Astrocyte (in vitro differentiated cells and primary cell): ENCODE results near the gene CFAP43. TPM values are rescaled to one million over a fixed set of nuclear protein-coding genes. Genes with fewer than 3 reads are reported as not detected.

Source experiments
- DNase-seq: peaks from one replicate; pipeline ENCODE4 v3.0.0-alpha.2; 2010; ENCODE audit warnings: low read depth
- FAIRE-seq: peaks from 2 replicates; lab custom pipeline; 2011; peaks lifted over from hg19 to GRCh38; lab: Jason Lieb, UNC
- H2AFZ ChIP-seq: 2 replicates; pipeline ENCODE4 v1.6.0; 2012; ENCODE audit warnings: low read depth, low read length, inconsistent platforms
- H3K27ac ChIP-seq: 2 replicates; pipeline ENCODE4 v1.5.1; 2011; ENCODE audit warnings: low read depth, low read length, inconsistent platforms
- H3K27me3 ChIP-seq: 2 replicates; pipeline ENCODE4 v1.6.0; 2011; ENCODE audit warnings: low read length, inconsistent platforms; ENCODE audit not compliant: insufficient read depth
- H3K36me3 ChIP-seq: 2 replicates; pipeline ENCODE4 v1.5.1; 2011; ENCODE audit warnings: low read length, inconsistent platforms; ENCODE audit not compliant: insufficient read depth
- H3K4me1 ChIP-seq: 2 replicates; pipeline ENCODE4 v1.5.1; 2011; ENCODE audit warnings: low read length, inconsistent platforms; ENCODE audit not compliant: insufficient read depth
- H3K4me2 ChIP-seq: 2 replicates; pipeline ENCODE4 v1.6.0; 2012; ENCODE audit warnings: low read length, inconsistent platforms
- H3K4me3 ChIP-seq: 2 replicates; pipeline ENCODE4 v1.5.1; 2011; ENCODE audit warnings: low read depth, mild to moderate bottlenecking, low read length, inconsistent platforms; ENCODE audit not compliant: insufficient read depth
- H3K79me2 ChIP-seq: 2 replicates; pipeline ENCODE4 v1.6.0; 2012; ENCODE audit warnings: mild to moderate bottlenecking, low read length, inconsistent platforms; ENCODE audit not compliant: insufficient read depth
- H3K9ac ChIP-seq: 2 replicates; pipeline ENCODE4 v1.6.0; 2012; ENCODE audit warnings: mild to moderate bottlenecking, low read length, inconsistent platforms
- H3K9me3 ChIP-seq: 2 replicates; pipeline ENCODE4 v1.5.1; 2012; ENCODE audit warnings: low read depth, mild to moderate bottlenecking, low read length, inconsistent platforms; ENCODE audit not compliant: insufficient read depth
- H4K20me1 ChIP-seq: 2 replicates; pipeline ENCODE4 v1.6.0; 2012; ENCODE audit warnings: low read length, inconsistent platforms; ENCODE audit not compliant: insufficient read depth
- H3K27ac Mint-ChIP-seq: one replicate; pipeline ENCODE4 v1.8.0; 2021; ENCODE audit warnings: mild to moderate bottlenecking, mixed read lengths; ENCODE audit not compliant: unreplicated experiment
- H3K27me3 Mint-ChIP-seq: one replicate; pipeline ENCODE4 v1.8.0; 2021; ENCODE audit warnings: low read depth, mixed read lengths; ENCODE audit not compliant: unreplicated experiment
- H3K36me3 Mint-ChIP-seq: one replicate; pipeline ENCODE4 v1.8.0; 2021; ENCODE audit warnings: low read depth, mixed read lengths; ENCODE audit not compliant: unreplicated experiment
- H3K4me1 Mint-ChIP-seq: one replicate; pipeline ENCODE4 v1.8.0; 2021; ENCODE audit warnings: low read depth, mixed read lengths; ENCODE audit not compliant: unreplicated experiment
- H3K4me3 Mint-ChIP-seq: one replicate; pipeline ENCODE4 v1.8.0; 2021; ENCODE audit warnings: mild to moderate bottlenecking, moderate library complexity, mixed read lengths; ENCODE audit not compliant: unreplicated experiment
- H3K9me3 Mint-ChIP-seq: one replicate; pipeline ENCODE4 v1.8.0; 2021; ENCODE audit warnings: mild to moderate bottlenecking, mixed read lengths; ENCODE audit not compliant: unreplicated experiment
- CTCF ChIP-seq: IDR thresholded peaks from 2 replicates; pipeline ENCODE4 v1.5.1; 2011; ENCODE audit warnings: low read depth, mild to moderate bottlenecking, inconsistent platforms, low read length, moderate library complexity; ENCODE audit not compliant: insufficient read depth
- EZH2 ChIP-seq: IDR thresholded peaks from 2 replicates; pipeline ENCODE4 v1.6.1; 2012; ENCODE audit warnings: mild to moderate bottlenecking, low read length, inconsistent platforms; ENCODE audit not compliant: insufficient read depth
- total RNA-seq: library from RNA; stranded (reverse); gene quantifications from 2 replicates; pipeline ENCODE4 v1.2.1, GENCODE V29; 2021

Gene CFAP43
- total RNA-seq, 1 donor from 2014 or later = 0.27 TPM

GRCh38 chr10:104262055-104262454 is 29.9 kb upstream of the CFAP43 start:
- H3K4me1 Mint-ChIP-seq = peaks cover 37% of the 10 kb centered on the region
- Histone ChIP-seq H3K27me3 (no peaks in the 10 kb centered on the region), H3K4me2 (no peak overlapping the region), H3K36me3 (peaks cover 73% of the 10 kb centered on the region), H4K20me1 (peaks cover 31% of the 10 kb centered on the region), H2AFZ (no peak overlapping the region), H3K27ac (no peak overlapping the region), H3K79me2 (peaks cover 76% of the 10 kb centered on the region), H3K4me1 (peaks cover 19% of the 10 kb centered on the region), H3K9me3 (no peaks in the 10 kb centered on the region), H3K9ac (no peak overlapping the region), H3K4me3 (no peak overlapping the region)
- FAIRE-seq = no peak
- H3K36me3 Mint-ChIP-seq = peaks cover 20% of the 10 kb centered on the region
- no peaks in the 10 kb centered on the region for H3K27me3 Mint-ChIP-seq
- no peak for DNase-seq
- H3K27ac Mint-ChIP-seq = no peak overlapping the region
- no peak for TF ChIP-seq CTCF
- no peak for TF ChIP-seq EZH2
- no peak overlapping the region for H3K4me3 Mint-ChIP-seq
- H3K9me3 Mint-ChIP-seq = no peaks in the 10 kb centered on the region

GRCh38 chr10:104260775-104261115 is 28.6 kb upstream of the CFAP43 start:
- no peaks in the 10 kb centered on the region for H3K9me3 ChIP-seq
- Mint-ChIP-seq H3K4me1 (peaks cover 40% of the 10 kb centered on the region), H3K27me3 (no peaks in the 10 kb centered on the region), H3K4me3 (peak overlapping the region; percentile 32), H3K27ac (no peak overlapping the region), H3K9me3 (no peaks in the 10 kb centered on the region), H3K36me3 (peaks cover 19% of the 10 kb centered on the region)
- peaks cover 79% of the 10 kb centered on the region for H3K79me2 ChIP-seq
- FAIRE-seq (no peak), DNase-seq (peak; percentile 59)
- peak overlapping the region; percentile 57 for H3K4me2 ChIP-seq
- peaks cover 41% of the 10 kb centered on the region for H4K20me1 ChIP-seq
- peak overlapping the region; percentile 1 for H3K4me3 ChIP-seq
- peak overlapping the region; percentile 37 for H3K9ac ChIP-seq
- peaks cover 67% of the 10 kb centered on the region for H3K36me3 ChIP-seq
- H3K27me3 ChIP-seq = no peaks in the 10 kb centered on the region
- H2AFZ ChIP-seq = no peak overlapping the region
- peak overlapping the region; percentile 67 for H3K27ac ChIP-seq
- peaks cover 30% of the 10 kb centered on the region for H3K4me1 ChIP-seq
- TF ChIP-seq CTCF (no peak), EZH2 (no peak)

- H3K4me1 Mint-ChIP-seq = peaks cover 40% of the 10 kb centered on the region
- DNase-seq (no peak), FAIRE-seq (no peak)
- Histone ChIP-seq H3K4me1 (peaks cover 32% of the 10 kb centered on the region), H4K20me1 (peaks cover 40% of the 10 kb centered on the region), H3K27me3 (no peaks in the 10 kb centered on the region), H3K79me2 (peaks cover 79% of the 10 kb centered on the region), H3K4me3 (peak overlapping the region; percentile 1), H3K9ac (peak overlapping the region; percentile 37), H3K36me3 (peaks cover 61% of the 10 kb centered on the region), H3K9me3 (no peaks in the 10 kb centered on the region), H2AFZ (no peak overlapping the region), H3K4me2 (peak overlapping the region; percentile 57), H3K27ac (peak overlapping the region; percentile 67)
- H3K9me3 Mint-ChIP-seq = no peaks in the 10 kb centered on the region
- H3K27ac Mint-ChIP-seq = peak overlapping the region; percentile 73
- TF ChIP-seq CTCF = no peak
- no peak for TF ChIP-seq EZH2
- peaks cover 16% of the 10 kb centered on the region for H3K36me3 Mint-ChIP-seq
- no peaks in the 10 kb centered on the region for H3K27me3 Mint-ChIP-seq
- H3K4me3 Mint-ChIP-seq = peak overlapping the region; percentile 34
Observed at GRCh38 chr10:104259999-104260774, 28.0 kb upstream of the CFAP43 start.
